NCI-H2227 treated with DMSO at 0.1 percent for 48 hours (cell line): ENCODE data around the gene CHST3.

Source experiments
- DNase-seq: peaks from one replicate; lab custom pipeline; 2025; lab: John Stamatoyannopoulos, UW

CHST3 gene

GRCh38 chr10:71990706-71991269 is 26.6 kb downstream of the CHST3 start:
- no peak for DNase-seq

- no peak for DNase-seq
These were observed 31.3 kb downstream of the CHST3 start for GRCh38 chr10:71995449-71995848.

- DNase-seq: no peak
These were observed 31.8 kb downstream of the CHST3 start for GRCh38 chr10:71995887-71996575.

GRCh38 chr10:71996592-71997371 is 32.6 kb downstream of the CHST3 start:
- no peak for DNase-seq

- DNase-seq: no peak
These were observed 34.1 kb downstream of the CHST3 start for GRCh38 chr10:71998119-71998839.

GRCh38 chr10:71998840-71999194 is 34.6 kb downstream of the CHST3 start:
- DNase-seq: no peak

GRCh38 chr10:71999360-72000072 is 35.3 kb downstream of the CHST3 start:
- DNase-seq: no peak

- no peak for DNase-seq
These were observed 36.2 kb downstream of the CHST3 start for GRCh38 chr10:72000073-72001032.

GRCh38 chr10:72001033-72001395 is 36.8 kb downstream of the CHST3 start:
- no peak for DNase-seq

- DNase-seq: no peak
These were observed 38.4 kb downstream of the CHST3 start for GRCh38 chr10:72002354-72003295.

- DNase-seq: no peak
These were observed 41.8 kb downstream of the CHST3 start for GRCh38 chr10:72006026-72006425.

- no peak for DNase-seq
These were observed 43.2 kb downstream of the CHST3 start for GRCh38 chr10:72007246-72007892.

- DNase-seq: no peak
These were observed 44.1 kb downstream of the CHST3 start for GRCh38 chr10:72008096-72008981.

- DNase-seq: no peak
These were observed 44.8 kb downstream of the CHST3 start for GRCh38 chr10:72009051-72009424.

- DNase-seq: no peak
These were observed 45.4 kb downstream of the CHST3 start for GRCh38 chr10:72009425-72010081.

GRCh38 chr10:72010234-72010973 is 46.2 kb downstream of the CHST3 start:
- DNase-seq: no peak

- DNase-seq: no peak
These were observed 46.8 kb downstream of the CHST3 start for GRCh38 chr10:72011016-72011415.
